GM12878 (cell line): ENCODE measurements around the gene SLC35B4.

Experiments
- BCL11A ChIP-seq: IDR thresholded peaks from 2 replicates; pipeline ENCODE4 v1.6.1; 2011; ENCODE audit warnings: low read depth, low read length
- CREB1 ChIP-seq: IDR thresholded peaks from 2 replicates; pipeline ENCODE4 v1.6.1; 2012; ENCODE audit warnings: low read depth, mild to moderate bottlenecking, inconsistent platforms
- EP300 ChIP-seq, 2 experiments: fragments of 150-350 bp in 1 of 2; IDR thresholded peaks; 2 replicates each; pipeline ENCODE4 v1.6.1; 2011 to 2012; ENCODE audit warnings: low read depth in 2 of 2, low read length in 2 of 2, borderline replicate concordance in 1 of 2, improper control_type of control experiment in 1 of 2, inconsistent platforms in 1 of 2; ENCODE audit not compliant: control insufficient read depth in 1 of 2
- GABPA ChIP-seq: IDR thresholded peaks from 2 replicates; pipeline ENCODE4 v1.6.1; 2014; ENCODE audit warnings: antibody characterized with exemption, low read depth, mild to moderate bottlenecking, inconsistent platforms
- IKZF2 ChIP-seq, 2 experiments: fragments of 450-650 bp; IDR thresholded peaks; 2 replicates each; pipeline ENCODE4 v1.6.1; 2017; ENCODE audit warnings: mild to moderate bottlenecking in 2 of 2, moderate library complexity in 2 of 2
- NR2C1 ChIP-seq: fragments of 450-650 bp; IDR thresholded peaks from 2 replicates; pipeline ENCODE4 v1.6.1; 2017; ENCODE audit warnings: antibody characterized with exemption, mild to moderate bottlenecking, moderate library complexity
- RCOR1 ChIP-seq: conservative IDR thresholded peaks from 2 replicates; pipeline ENCODE4 v1.6.1; 2012; ENCODE audit warnings: low read depth, low read length, improper control_type of control experiment
- RELA ChIP-seq: fragments of 450-650 bp; IDR thresholded peaks from 2 replicates; pipeline ENCODE4 v1.8.0; 2014; ENCODE audit warnings: borderline replicate concordance; ENCODE audit not compliant: partially characterized antibody
- RFX5 ChIP-seq: IDR thresholded peaks from 2 replicates; pipeline ENCODE4 v1.6.1; 2011; ENCODE audit warnings: low read depth, low read length, improper control_type of control experiment
- ZNF207 ChIP-seq: fragments of 450-650 bp; IDR thresholded peaks from 2 replicates; pipeline ENCODE4 v1.6.1; 2014; ENCODE audit warnings: antibody characterized with exemption, mild to moderate bottlenecking, borderline replicate concordance
- ZNF274 ChIP-seq: IDR thresholded peaks from one replicate; pipeline ENCODE4 v1.8.0; 2011; ENCODE audit not compliant: insufficient read length, insufficient read depth
- ZSCAN29 ChIP-seq: fragments of 450-650 bp; IDR thresholded peaks from 2 replicates; pipeline ENCODE4 v1.6.1; 2017; ENCODE audit warnings: mild to moderate bottlenecking, moderate library complexity
- TF ChIP-seq, protein P1 (sequence below), 3 experiments: IDR thresholded peaks in 2 of 3; conservative IDR thresholded peaks in 1 of 3; 2 replicates each; pipeline ENCODE4 v1.5.1; 2011; ENCODE audit warnings: low read depth in 3 of 3, low read length in 3 of 3, mild to moderate bottlenecking in 3 of 3, control low read depth in 2 of 3, moderate library complexity in 2 of 3, inconsistent platforms in 1 of 3, mixed read lengths in 1 of 3; ENCODE audit not compliant: control insufficient read depth in 2 of 3, insufficient read depth in 1 of 3; ENCODE audit errors: extremely low read depth in 1 of 3
- TF ChIP-seq, protein P2 (sequence below): IDR thresholded peaks from 2 replicates; pipeline ENCODE4 v1.6.1; 2012; ENCODE audit warnings: low read depth, low read length, improper control_type of control experiment

DNA sequence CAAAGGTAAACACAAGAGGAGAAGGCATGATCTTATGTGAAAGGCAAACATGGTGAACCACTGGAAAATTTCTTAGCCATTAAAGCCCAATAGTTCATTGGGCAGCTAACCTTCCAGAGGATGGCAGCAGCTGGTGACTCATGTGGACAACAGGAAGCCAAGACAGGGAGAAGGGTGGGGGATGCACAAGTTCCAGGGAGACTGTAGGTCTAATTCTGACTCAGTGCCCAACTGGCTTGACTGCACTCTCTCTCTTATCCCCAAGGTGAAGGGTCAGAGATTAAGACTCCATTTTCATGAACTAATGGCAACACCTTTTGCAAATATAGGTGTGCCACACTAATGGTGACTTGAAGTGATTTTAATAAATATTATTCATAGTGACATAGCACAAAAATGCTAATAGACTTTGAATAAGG, 47.9 kb upstream of the SLC35B4 start:
- TF ChIP-seq EP300 (IDR thresholded peaks at IDR 0.05; ENCODE audit: borderline replicate concordance in 1 of 2, control insufficient read depth in 1 of 2, low read depth in 2 of 2, low read length in 2 of 2) = no peak
- TF ChIP-seq ZNF274 = no peak
- TF ChIP-seq ZSCAN29 = no peak
- no peak for TF ChIP-seq ZNF207
- TF ChIP-seq, protein P1, sequence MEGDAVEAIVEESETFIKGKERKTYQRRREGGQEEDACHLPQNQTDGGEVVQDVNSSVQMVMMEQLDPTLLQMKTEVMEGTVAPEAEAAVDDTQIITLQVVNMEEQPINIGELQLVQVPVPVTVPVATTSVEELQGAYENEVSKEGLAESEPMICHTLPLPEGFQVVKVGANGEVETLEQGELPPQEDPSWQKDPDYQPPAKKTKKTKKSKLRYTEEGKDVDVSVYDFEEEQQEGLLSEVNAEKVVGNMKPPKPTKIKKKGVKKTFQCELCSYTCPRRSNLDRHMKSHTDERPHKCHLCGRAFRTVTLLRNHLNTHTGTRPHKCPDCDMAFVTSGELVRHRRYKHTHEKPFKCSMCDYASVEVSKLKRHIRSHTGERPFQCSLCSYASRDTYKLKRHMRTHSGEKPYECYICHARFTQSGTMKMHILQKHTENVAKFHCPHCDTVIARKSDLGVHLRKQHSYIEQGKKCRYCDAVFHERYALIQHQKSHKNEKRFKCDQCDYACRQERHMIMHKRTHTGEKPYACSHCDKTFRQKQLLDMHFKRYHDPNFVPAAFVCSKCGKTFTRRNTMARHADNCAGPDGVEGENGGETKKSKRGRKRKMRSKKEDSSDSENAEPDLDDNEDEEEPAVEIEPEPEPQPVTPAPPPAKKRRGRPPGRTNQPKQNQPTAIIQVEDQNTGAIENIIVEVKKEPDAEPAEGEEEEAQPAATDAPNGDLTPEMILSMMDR (IDR thresholded peaks at IDR 0.05 in 2 of 3, conservative IDR thresholded peaks at IDR 0.05 in 1 of 3; ENCODE audit: control insufficient read depth in 2 of 3, extremely low read depth in 1 of 3, insufficient read depth in 1 of 3, low read depth in 3 of 3, low read length in 3 of 3) = no peak
- TF ChIP-seq BCL11A = no peak
- TF ChIP-seq RELA = no peak
- no peak for TF ChIP-seq IKZF2 (IDR thresholded peaks at IDR 0.05)
- no peak for TF ChIP-seq RCOR1
- TF ChIP-seq RFX5 = no peak
- TF ChIP-seq, protein P2, sequence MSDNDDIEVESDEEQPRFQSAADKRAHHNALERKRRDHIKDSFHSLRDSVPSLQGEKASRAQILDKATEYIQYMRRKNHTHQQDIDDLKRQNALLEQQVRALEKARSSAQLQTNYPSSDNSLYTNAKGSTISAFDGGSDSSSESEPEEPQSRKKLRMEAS = no peak
- TF ChIP-seq CREB1 = no peak
- no peak for TF ChIP-seq NR2C1
- no peak for TF ChIP-seq GABPA
